ENCODE data around the gene RTTN. TPM values are rescaled to one million over a fixed set of nuclear protein-coding genes. Genes with fewer than 3 reads are reported as not detected.

Gene RTTN
- total and polyA plus RNA-seq, 2 donors (not counting 3 experiments of a cell fraction or from before 2014, with no cell fraction given), result 3.1 to 17.4 TPM

DNA sequence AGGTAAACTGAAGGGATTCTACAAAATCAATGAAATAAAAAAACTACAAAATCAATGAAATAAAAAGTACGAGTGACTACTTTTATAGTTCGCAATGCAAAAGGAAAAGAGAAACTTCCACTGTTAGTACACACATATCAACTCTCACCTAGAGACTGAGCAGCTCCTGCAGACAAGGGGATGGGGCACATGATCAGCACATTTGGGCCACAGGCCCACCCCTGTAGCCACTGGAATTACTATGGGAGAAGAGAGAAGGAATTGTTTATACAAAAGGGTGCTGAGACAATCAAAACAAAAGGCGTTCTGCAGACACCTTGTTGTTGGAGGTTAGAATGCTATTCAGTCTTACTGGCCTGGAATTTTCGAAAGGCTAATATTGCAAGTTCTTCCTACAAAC, 223.1 kb downstream of the RTTN start:
- DNase-seq (ENCODE audit: low read depth, low spot score) (no peak), FAIRE-seq (no peak)
- H3K9me1 ChIP-seq (replicated peaks; ENCODE audit: control insufficient read depth, extremely low read depth, insufficient read depth, low read length), result no peaks in the 10 kb centered on the region
- no TSS peak for BruUV-seq (replicated peaks)
- dilution Hi-C loops (cut with MboI; ENCODE audit: extremely low pct_ligation_motif_present, low sequenced_read_pairs), result no loop called here
- H4K20me1 ChIP-seq (replicated peaks; ENCODE audit: control insufficient read depth, extremely low read depth, insufficient read depth, low read length), result no peaks in the 10 kb centered on the region
- no peak overlapping the region for H3K27ac ChIP-seq (ENCODE audit: insufficient read depth, low read depth, low read length)
- no peaks in the 10 kb centered on the region for H3K27me3 ChIP-seq (ENCODE audit: control insufficient read depth in 2 of 2, insufficient read depth in 2 of 2, low read length in 2 of 2)
- TF ChIP-seq MYC (IDR thresholded peaks at IDR 0.05; ENCODE audit: low read depth, low read length) (no peak), POLR2AphosphoS5 (IDR thresholded peaks at IDR 0.05; ENCODE audit: insufficient read depth, low read depth, low read length) (no peak), JUN (IDR thresholded peaks at IDR 0.05; ENCODE audit: borderline replicate concordance, insufficient read depth, insufficient read length, low read depth) (no peak), FOS (IDR thresholded peaks at IDR 0.05; ENCODE audit: borderline replicate concordance, insufficient read depth, low read length) (no peak), EZH2 (IDR thresholded peaks at IDR 0.05; ENCODE audit: borderline replicate concordance, low read depth, low read length, severe bottlenecking) (no peak), POLR2A (IDR thresholded peaks at IDR 0.05; ENCODE audit: low read depth, low read length) (no peak), GATA2 (IDR thresholded peaks at IDR 0.05; ENCODE audit: insufficient read depth, insufficient read length, low read depth, low read length) (no peak)
- TF ChIP-seq, protein P1, sequence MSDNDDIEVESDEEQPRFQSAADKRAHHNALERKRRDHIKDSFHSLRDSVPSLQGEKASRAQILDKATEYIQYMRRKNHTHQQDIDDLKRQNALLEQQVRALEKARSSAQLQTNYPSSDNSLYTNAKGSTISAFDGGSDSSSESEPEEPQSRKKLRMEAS (IDR thresholded peaks at IDR 0.05; ENCODE audit: insufficient read depth, insufficient read length), result no peak
- TF ChIP-seq, protein P2, sequence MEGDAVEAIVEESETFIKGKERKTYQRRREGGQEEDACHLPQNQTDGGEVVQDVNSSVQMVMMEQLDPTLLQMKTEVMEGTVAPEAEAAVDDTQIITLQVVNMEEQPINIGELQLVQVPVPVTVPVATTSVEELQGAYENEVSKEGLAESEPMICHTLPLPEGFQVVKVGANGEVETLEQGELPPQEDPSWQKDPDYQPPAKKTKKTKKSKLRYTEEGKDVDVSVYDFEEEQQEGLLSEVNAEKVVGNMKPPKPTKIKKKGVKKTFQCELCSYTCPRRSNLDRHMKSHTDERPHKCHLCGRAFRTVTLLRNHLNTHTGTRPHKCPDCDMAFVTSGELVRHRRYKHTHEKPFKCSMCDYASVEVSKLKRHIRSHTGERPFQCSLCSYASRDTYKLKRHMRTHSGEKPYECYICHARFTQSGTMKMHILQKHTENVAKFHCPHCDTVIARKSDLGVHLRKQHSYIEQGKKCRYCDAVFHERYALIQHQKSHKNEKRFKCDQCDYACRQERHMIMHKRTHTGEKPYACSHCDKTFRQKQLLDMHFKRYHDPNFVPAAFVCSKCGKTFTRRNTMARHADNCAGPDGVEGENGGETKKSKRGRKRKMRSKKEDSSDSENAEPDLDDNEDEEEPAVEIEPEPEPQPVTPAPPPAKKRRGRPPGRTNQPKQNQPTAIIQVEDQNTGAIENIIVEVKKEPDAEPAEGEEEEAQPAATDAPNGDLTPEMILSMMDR (IDR thresholded peaks at IDR 0.05; ENCODE audit: extremely low read depth in 1 of 2, insufficient read depth in 1 of 2, low read depth in 1 of 2, low read length in 2 of 2), result no peak
- ChIA-PET POLR2A (no interaction called here), CTCF (no interaction called here)
- H3K36me3 ChIP-seq (ENCODE audit: control insufficient read depth in 2 of 2, extremely low read depth in 1 of 2, insufficient read depth in 2 of 2, low read length in 2 of 2), result no peaks in the 10 kb centered on the region
- H3K9ac ChIP-seq (replicated peaks; ENCODE audit: extremely low read depth, insufficient read depth, low read length), result no peak overlapping the region
- H3K4me1 ChIP-seq (ENCODE audit: control insufficient read depth, extremely low read depth, insufficient read depth, low read length), result no peaks in the 10 kb centered on the region
- intact Hi-C loops (cut with micrococcal nuclease), result no loop called here
- H3K4me3 ChIP-seq (replicated peaks in 1 of 3; ENCODE audit: insufficient read depth in 1 of 3, low read depth in 1 of 3, low read length in 3 of 3), result no peak overlapping the region
- H3K9me3 ChIP-seq (replicated peaks; ENCODE audit: control insufficient read depth, insufficient read depth, low read length), result no peaks in the 10 kb centered on the region
- no peak overlapping the region for H3K4me2 ChIP-seq (ENCODE audit: insufficient read depth, low read length)
- H2AFZ ChIP-seq (ENCODE audit: low read depth, low read length), result no peak overlapping the region
- no peaks in the 10 kb centered on the region for H3K79me2 ChIP-seq (ENCODE audit: control insufficient read depth, insufficient read depth, low read length)
